Esophagus squamous epithelium (tissue), 5 donors: ENCODE measurements around the gene KCNAB3. TPM values are rescaled to one million over a fixed set of nuclear protein-coding genes. Genes with fewer than 3 reads are reported as not detected.
"Not testable (repeated sequence)": the region's sequence is repeated elsewhere in the genome, so short reads cannot be mapped to it uniquely, and the experiment has no call there.

Experiments
- DNase-seq: peaks from one replicate; lab custom pipeline; 2025; lab: John Stamatoyannopoulos, UW
- H3K27ac ChIP-seq, 4 donors: fragments of 200-600 bp; sonication (generic); one replicate each; pipeline ENCODE4 v1.5.1; 2016 to 2019; ENCODE audit warnings: mild to moderate bottlenecking in 1 of 4
- H3K27me3 ChIP-seq, 4 donors: fragments of 200-600 bp; sonication (generic); 1 replicate in 3 of 4; 2 replicates in 1 of 4; pipeline versions ENCODE4 v1.5.1 to v1.6.0; 2017 to 2021; ENCODE audit warnings: antibody characterized with exemption in 1 of 4
- H3K36me3 ChIP-seq, 3 donors: fragments of 200-600 bp; sonication (generic); one replicate each; pipeline ENCODE4 v1.5.1; 2016 to 2019
- H3K4me1 ChIP-seq, 3 donors: fragments of 200-600 bp; sonication (generic); one replicate each; pipeline ENCODE4 v1.5.1; 2017 to 2019
- H3K4me3 ChIP-seq, 4 donors: fragments of 200-600 bp; sonication (generic); 1 replicate in 3 of 4; 2 replicates in 1 of 4; pipeline ENCODE4 v1.5.1; 2016 to 2019; ENCODE audit warnings: mild to moderate bottlenecking in 2 of 4, moderate library complexity in 1 of 4
- H3K9me3 ChIP-seq, 3 donors: fragments of 200-600 bp; sonication (generic); one replicate each; pipeline ENCODE4 v1.5.1; 2016 to 2019
- CTCF ChIP-seq, 6 experiments: fragments of 450-650 bp in 4 of 6; fragments of 200-600 bp in 2 of 6; sonication (generic) in 2 of 6; IDR thresholded peaks; one replicate each; pipeline ENCODE4 v1.5.1; 2016 to 2019; ENCODE audit warnings: antibody characterized with exemption in 6 of 6, mild to moderate bottlenecking in 4 of 6, moderate library complexity in 4 of 6
- POLR2A ChIP-seq, 4 donors: fragments of 450-650 bp; IDR thresholded peaks; one replicate each; pipeline ENCODE4 v1.6.1; 2017; ENCODE audit warnings: antibody characterized with exemption in 4 of 4, mild to moderate bottlenecking in 4 of 4, moderate library complexity in 3 of 4
- WGBS, 2 donors: methylation state at CpG; one replicate each; pipeline ENCODE4 v1.1.5; 2018; 5-methylcytosine and 5-hydroxymethylcytosine counted together
- intact Hi-C: fragments of 100-400 bp; cut with DNase I; formaldehyde crosslinking; loops from one replicate; pipeline ENCODE4 v1.15.0; 2022
- total RNA-seq, 4 donors: library from RNA; depleted of rRNA; stranded (reverse); fragments of >200 nt; gene quantifications; one replicate each; pipeline ENCODE4 v1.1.0, GENCODE V29; 2016
- donor health status: DM: yes; HTN: yes; CAD: no.

Gene KCNAB3
- total RNA-seq, 4 donors from 2014 or later, result 0.95 to 1.1 TPM; not detected in 2

GRCh38 chr17:7956228-7956965 is 26.7 kb upstream of the KCNAB3 start:
- TF ChIP-seq CTCF (IDR thresholded peaks at IDR 0.05) (no peak), POLR2A (IDR thresholded peaks at IDR 0.05) (no peak)
- Histone ChIP-seq H3K27me3 (peaks cover 0 to 26% (median 0%) of the 10 kb centered on the region in 4 donors), H3K9me3 (no peaks in the 10 kb centered on the region), H3K4me1 (no peaks in the 10 kb centered on the region), H3K4me3 (no peak overlapping the region), H3K27ac (no peak overlapping the region), H3K36me3 (no peaks in the 10 kb centered on the region)
- DNase-seq, result no peak
- intact Hi-C loops, result no loop called here
- 78 to 83% methylated on average over 11 of the region's 11 CpGs for WGBS, 2 donors

- no peak overlapping the region for H3K27ac ChIP-seq
- intact Hi-C loops, result no loop called here
- H3K4me3 ChIP-seq, result no peak overlapping the region
- H3K36me3 ChIP-seq, result no peaks in the 10 kb centered on the region
- H3K4me1 ChIP-seq, result no peaks in the 10 kb centered on the region
- H3K27me3 ChIP-seq, result peaks cover 0 to 18% (median 0%) of the 10 kb centered on the region in 4 donors
- no peaks in the 10 kb centered on the region for H3K9me3 ChIP-seq
- WGBS, 2 donors, result 66 to 69% methylated on average over 13 of the region's 13 CpGs
- TF ChIP-seq CTCF (IDR thresholded peaks at IDR 0.05), result no peak
- TF ChIP-seq POLR2A (IDR thresholded peaks at IDR 0.05), result no peak
- DNase-seq, result no peak
These were observed 26.0 kb upstream of the KCNAB3 start for GRCh38 chr17:7955414-7956227.

- intact Hi-C loops, H3K9me3 ChIP-seq, H3K27me3 ChIP-seq, H3K4me1 ChIP-seq, H3K27ac ChIP-seq, H3K4me3 ChIP-seq, DNase-seq: not testable (repeated sequence)
- 88 to 93% methylated on average over 2 to 11 of the region's 13 CpGs for WGBS, 2 donors
- peaks cover 0 to 17% (median 0%) of the 10 kb centered on the region in 3 donors for H3K36me3 ChIP-seq
These were observed 23.6 kb upstream of the KCNAB3 start for GRCh38 chr17:7953266-7953665.

GRCh38 chr17:7951143-7951792 is 21.6 kb upstream of the KCNAB3 start:
- intact Hi-C loops, result no loop called here
- Histone ChIP-seq H3K9me3 (no peaks in the 10 kb centered on the region), H3K27ac (no peak overlapping the region), H3K27me3 (no peaks in the 10 kb centered on the region), H3K4me1 (no peaks in the 10 kb centered on the region), H3K36me3 (peaks cover 0 to 36% (median 3%) of the 10 kb centered on the region in 3 donors), H3K4me3 (no peak overlapping the region)
- TF ChIP-seq POLR2A (IDR thresholded peaks at IDR 0.05) (no peak), CTCF (IDR thresholded peaks at IDR 0.05) (no peak)
- DNase-seq, result no peak
- WGBS, 2 donors, result 71 to 73% methylated on average over 5 of the region's 5 CpGs

- Histone ChIP-seq H3K36me3 (peaks cover 0 to 43% (median 9%) of the 10 kb centered on the region in 3 donors), H3K4me3 (no peak overlapping the region), H3K27me3 (no peaks in the 10 kb centered on the region), H3K4me1 (no peaks in the 10 kb centered on the region), H3K9me3 (no peaks in the 10 kb centered on the region), H3K27ac (no peak overlapping the region)
- DNase-seq, result no peak
- 77 to 85% methylated on average over 3 of the region's 3 CpGs for WGBS, 2 donors
- intact Hi-C loops, result no loop called here
- no peak for TF ChIP-seq POLR2A (IDR thresholded peaks at IDR 0.05)
- TF ChIP-seq CTCF (IDR thresholded peaks at IDR 0.05), result no peak
These were observed 20.9 kb upstream of the KCNAB3 start for GRCh38 chr17:7950578-7950977.
